Choroid plexus epithelial cell (primary cell): ENCODE measurements around the gene WDR82.
"Not testable (repeated sequence)": the region's sequence is repeated elsewhere in the genome, so short reads cannot be mapped to it uniquely, and the experiment has no call there.

Source experiments
- DNase-seq: peaks from one replicate; pipeline ENCODE4 v3.0.0-alpha.2; 2010; ENCODE audit warnings: low read depth
- H3K4me3 ChIP-seq: 2 replicates; pipeline ENCODE4 v1.5.1; 2011; ENCODE audit warnings: low read depth, mild to moderate bottlenecking, control low read depth, low read length, moderate library complexity
- TF ChIP-seq, protein P1 (sequence below): conservative IDR thresholded peaks from 2 replicates; pipeline ENCODE4 v1.5.1; 2011; ENCODE audit warnings: low read depth, mild to moderate bottlenecking, control low read depth, inconsistent platforms, low read length, moderate library complexity

WDR82 gene

DNA sequence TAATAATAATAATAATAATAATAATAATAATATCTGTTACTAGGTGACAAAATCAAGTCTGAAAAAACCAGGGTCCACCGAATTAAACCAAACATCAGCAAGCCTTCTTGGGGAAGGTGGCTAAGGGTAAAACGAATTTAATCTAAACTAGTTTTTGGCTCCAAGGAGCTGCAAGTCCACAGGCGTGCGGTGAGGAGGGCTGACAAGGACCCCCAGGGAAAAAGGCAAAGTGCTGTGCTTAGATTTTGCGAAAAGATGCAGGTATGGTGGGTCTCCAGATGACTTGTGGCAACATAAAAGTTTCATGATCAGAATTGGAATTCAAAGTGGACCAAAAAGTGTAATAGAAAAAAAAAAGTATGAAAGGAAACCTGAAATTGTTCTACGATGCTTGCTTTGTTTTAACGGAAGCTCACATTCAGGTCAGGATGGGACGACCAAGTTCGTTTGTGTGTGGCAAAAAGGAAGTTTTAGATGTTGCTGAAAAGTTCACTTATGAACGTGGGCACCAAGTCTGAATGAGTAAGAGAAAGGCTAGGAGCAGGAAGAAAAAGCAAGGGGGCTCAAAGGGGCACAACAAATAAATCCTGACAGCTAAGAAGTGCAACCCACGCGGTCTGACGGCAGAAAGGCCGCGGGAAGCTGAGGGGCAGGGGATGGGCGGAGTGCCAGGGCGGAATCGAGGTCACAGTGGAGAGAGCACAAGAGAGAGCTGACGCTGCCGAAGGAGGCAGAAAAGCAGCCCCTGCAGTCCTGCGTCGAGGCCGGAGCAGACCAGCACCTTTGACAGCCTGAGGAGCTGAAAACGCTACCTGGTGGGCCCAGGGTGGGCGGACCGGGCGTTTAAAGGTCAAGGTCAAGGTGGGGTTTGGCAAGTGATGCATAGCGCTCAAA is 1.1 kb downstream of the WDR82 start:
- TF ChIP-seq, protein P1, sequence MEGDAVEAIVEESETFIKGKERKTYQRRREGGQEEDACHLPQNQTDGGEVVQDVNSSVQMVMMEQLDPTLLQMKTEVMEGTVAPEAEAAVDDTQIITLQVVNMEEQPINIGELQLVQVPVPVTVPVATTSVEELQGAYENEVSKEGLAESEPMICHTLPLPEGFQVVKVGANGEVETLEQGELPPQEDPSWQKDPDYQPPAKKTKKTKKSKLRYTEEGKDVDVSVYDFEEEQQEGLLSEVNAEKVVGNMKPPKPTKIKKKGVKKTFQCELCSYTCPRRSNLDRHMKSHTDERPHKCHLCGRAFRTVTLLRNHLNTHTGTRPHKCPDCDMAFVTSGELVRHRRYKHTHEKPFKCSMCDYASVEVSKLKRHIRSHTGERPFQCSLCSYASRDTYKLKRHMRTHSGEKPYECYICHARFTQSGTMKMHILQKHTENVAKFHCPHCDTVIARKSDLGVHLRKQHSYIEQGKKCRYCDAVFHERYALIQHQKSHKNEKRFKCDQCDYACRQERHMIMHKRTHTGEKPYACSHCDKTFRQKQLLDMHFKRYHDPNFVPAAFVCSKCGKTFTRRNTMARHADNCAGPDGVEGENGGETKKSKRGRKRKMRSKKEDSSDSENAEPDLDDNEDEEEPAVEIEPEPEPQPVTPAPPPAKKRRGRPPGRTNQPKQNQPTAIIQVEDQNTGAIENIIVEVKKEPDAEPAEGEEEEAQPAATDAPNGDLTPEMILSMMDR, result no peak
- peak overlapping the region; percentile 97 for H3K4me3 ChIP-seq
- DNase-seq, result peak; percentile 78

DNA sequence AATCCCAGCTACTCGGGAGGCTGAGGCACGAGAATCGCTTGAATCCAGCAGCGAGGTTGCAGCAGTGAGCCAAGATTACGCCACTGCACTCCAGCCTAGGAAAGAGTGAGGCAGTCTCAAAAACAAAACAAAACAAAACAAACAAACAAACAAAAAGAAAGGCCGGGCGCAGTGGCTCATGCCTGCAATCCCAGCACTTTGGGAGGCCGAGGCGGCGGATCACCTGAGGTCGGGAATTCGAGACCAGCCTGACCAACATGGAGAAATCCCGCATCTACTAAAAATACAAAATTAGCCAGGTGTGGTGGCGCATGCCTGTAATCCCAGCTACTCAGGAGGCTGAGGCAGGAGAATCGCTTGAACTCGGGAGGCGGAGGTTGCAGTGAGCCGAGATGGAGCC is 3.7 kb downstream of the WDR82 start:
- not testable (repeated sequence) for H3K4me3 ChIP-seq, DNase-seq

DNA sequence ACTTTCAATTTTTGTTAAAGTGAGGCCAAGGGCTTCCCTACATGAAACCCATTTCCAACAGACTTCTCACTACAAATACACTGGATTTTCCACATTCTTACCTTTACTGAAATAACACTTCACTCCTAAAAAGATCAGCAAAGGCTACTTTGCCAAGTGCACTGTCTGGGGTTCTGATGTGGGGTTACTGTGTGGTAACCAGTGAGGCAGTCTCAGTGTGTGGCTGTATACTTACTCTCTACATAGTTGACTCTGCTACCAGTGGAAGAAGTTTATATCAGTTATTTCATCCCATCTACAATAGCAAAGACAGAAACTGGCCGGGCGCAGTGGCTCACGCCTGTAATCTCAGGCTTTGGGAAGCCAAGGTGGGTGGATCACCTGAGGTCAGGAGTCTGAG is 5.6 kb downstream of the WDR82 start:
- no peak overlapping the region for H3K4me3 ChIP-seq
- TF ChIP-seq, protein P1, result no peak

DNA sequence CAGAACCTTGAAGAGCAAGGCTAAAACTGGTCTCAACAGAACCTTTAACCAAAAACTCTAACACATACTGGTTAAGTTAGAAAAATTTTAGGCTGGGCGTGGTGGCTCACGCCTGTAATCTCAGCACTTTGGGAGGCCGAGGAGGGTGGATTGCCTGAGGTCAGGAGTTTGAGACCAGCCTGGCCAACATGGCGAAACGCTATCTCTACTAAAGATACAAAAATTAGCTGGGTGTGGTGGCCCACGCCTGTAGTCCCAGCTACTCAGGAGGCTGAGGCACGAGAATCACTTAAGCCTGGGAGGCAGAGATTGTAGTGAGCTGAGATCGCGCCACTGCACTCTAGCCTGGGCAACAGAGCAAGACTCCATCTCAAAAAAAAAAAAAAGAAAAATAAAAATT is 6.3 kb downstream of the WDR82 start:
- DNase-seq, H3K4me3 ChIP-seq: not testable (repeated sequence)

More for the DNA sequence above, 5.6 kb downstream of the WDR82 start:
- DNase-seq, result no peak

DNA sequence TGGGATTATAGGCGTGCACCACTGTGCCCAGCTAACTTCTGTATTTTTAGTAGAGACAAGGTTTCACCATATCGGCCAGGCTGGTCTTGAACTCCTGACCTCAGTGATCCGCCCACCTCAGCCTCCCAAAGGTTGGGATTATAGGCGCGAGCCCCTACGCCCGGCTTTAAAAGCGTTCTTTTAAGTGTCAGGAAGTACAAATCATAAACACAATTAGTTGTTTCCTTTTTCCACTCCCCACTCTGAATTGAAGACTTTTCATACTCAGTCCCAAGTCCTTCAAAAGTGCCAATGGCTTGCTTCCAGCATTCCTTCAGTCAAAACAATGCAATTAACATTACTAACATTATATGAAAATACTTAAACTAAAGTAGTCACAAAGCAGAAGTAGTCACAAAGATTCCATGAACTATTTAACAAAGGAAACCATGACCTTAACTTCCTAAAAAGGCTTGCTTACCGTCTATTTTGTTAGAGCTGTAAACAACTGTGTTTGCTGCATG is 8.1 kb downstream of the WDR82 start:
- H3K4me3 ChIP-seq, result no peak overlapping the region
- no peak for DNase-seq

DNA sequence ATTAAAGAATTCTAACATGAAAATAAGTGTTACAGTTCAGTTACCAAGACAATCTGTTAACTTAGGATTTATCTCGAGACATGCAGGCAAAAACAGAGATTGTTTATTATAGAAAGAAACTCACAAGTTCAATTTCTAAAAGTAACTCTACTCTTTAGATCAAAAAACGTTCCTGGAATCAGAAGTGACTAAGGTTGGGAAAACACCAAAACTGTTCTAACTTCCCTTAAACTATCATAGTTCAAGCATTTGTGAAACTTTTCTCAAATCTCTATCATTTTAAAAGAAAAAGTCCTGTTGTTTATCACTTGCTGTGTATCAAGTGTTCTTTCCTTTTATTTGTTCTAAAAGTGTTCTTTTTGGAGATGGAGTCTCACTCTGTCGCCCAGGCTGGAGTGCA is 8.7 kb downstream of the WDR82 start:
- no peak overlapping the region for H3K4me3 ChIP-seq

More for the DNA sequence above, 8.1 kb downstream of the WDR82 start:
- TF ChIP-seq, protein P1, result no peak

DNA sequence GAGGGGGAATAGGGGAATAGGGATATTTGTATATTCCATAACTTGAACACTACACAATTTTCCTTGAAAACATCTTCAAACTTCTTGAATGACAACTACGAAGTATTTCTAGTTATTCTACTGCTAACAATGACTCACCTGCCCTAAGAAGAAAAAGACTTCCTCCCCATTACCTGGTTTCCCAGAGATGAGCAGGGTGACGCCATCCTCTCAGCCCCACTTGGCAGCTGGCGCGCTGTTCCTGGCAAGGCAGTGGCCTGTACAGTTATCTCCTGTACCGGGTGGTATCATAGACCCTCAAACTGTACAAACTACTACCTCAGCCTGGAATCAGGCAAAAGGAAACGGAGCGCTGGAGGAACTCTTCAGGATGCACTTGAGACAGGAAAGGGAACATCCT is 10.4 kb downstream of the WDR82 start:
- DNase-seq, result no peak

More for the DNA sequence above, 8.7 kb downstream of the WDR82 start:
- DNase-seq, result no peak
- TF ChIP-seq, protein P1, result no peak

More for the DNA sequence above, 10.4 kb downstream of the WDR82 start:
- TF ChIP-seq, protein P1, result no peak
- no peak overlapping the region for H3K4me3 ChIP-seq
